Caki2 (cell line): Measurements from ENCODE around the gene MVK. TPM values are rescaled to one million over a fixed set of nuclear protein-coding genes. Genes with fewer than 3 reads are reported as not detected.

ENCODE experiments used
- DNase-seq: peaks from one replicate; pipeline ENCODE4 v3.0.0-alpha.2; 2015; ENCODE audit warnings: low read depth
- in situ Hi-C: cut with HindIII; loops from 2 replicates; pipeline ENCODE4 v1.10.0; 2016; ENCODE audit warnings: low sequenced_read_pairs, low pct_unique_long_range_greater_than_20kb, mixed read lengths
- total RNA-seq: library from RNA; depleted of rRNA; stranded (reverse); fragments of >200 nt; shearing (Covaris generic); gene quantifications from 2 replicates; pipeline ENCODE4 v1.2.3, GENCODE V29; 2014; ENCODE audit warnings: low replicate concordance

MVK gene
- total RNA-seq, 1 experiment from 2014 or later, result 31.5 TPM

DNA sequence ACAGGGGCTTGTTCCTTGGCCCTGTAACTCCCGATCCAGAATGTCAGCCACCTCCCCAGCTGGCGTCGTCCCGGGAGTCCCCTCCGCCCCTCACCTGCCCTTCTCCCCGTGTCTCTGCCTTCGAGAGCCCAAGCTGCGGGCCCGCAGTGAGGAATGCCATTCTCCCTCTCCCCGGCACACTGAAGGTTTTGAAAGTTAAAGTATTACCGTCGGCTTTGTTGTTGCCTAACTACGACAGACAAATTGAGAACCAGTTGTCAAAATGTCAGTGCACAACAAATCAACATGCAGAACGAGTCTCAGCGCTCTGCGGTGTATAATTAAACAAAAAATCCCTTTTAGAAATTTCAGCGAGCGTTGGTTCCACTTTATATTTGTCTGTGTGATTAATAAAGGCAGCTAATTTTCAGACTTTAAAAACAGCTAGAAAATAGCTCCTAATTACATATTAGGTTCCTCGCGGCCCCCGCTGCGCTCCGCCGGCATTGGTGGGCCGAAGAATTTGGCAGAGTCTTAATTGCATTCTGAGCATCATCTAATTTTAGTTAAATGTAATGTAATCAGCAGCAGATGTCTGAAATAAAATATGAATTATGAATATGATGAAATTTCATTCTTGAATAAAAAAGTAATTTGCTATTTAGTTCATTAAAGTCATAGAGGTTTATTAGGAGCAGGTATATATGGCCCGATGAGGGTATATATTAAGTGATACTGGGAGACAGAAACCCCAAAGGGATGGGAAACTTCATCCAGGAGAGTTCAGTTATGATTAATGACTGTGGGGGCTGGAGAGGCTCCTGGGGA is 40.3 kb downstream of the MVK start:
- in situ Hi-C loops, result no loop called here
- no peak for DNase-seq

- in situ Hi-C loops, result no loop called here
- DNase-seq, result no peak
These were observed 42.1 kb downstream of the MVK start for GRCh38 chr12:109615556-109616229.

GRCh38 chr12:109617491-109617890 is 43.9 kb downstream of the MVK start:
- in situ Hi-C loops, result no loop called here
- no peak for DNase-seq

GRCh38 chr12:109618082-109618481 is 44.5 kb downstream of the MVK start:
- DNase-seq, result no peak
- in situ Hi-C loops, result no loop called here

- in situ Hi-C loops, result no loop called here
These were observed 45.5 kb downstream of the MVK start for GRCh38 chr12:109619002-109619604.

DNA sequence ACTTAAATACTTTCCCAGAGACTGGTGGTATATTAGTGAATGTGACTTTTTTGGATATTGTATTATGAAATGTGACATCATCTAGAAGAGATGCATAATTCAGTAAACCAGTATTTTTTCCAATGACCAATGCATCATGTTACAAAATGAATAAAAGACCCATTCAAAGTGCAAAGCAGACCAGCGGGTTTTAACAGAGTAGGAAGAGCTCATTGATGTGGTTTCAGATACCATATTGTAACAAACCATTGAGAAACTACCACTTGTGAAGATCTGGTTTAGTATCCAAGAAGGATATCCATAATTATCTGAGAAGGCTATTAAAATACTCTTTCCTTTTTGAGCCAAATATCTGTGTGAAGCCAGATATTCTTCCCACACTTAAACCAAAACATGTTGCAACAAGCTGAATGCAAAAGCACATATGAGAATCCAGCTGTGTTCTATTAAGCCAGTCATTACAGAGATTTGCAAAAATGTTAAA is 47.7 kb downstream of the MVK start:
- no peak for DNase-seq
- in situ Hi-C loops, result no loop called here

More at GRCh38 chr12:109619002-109619604, 45.5 kb downstream of the MVK start:
- no peak for DNase-seq

GRCh38 chr12:109621901-109622364 is 48.3 kb downstream of the MVK start:
- no peak for DNase-seq
- in situ Hi-C loops, result no loop called here

- no peak for DNase-seq
- in situ Hi-C loops, result no loop called here
These were observed 50.9 kb downstream of the MVK start for GRCh38 chr12:109624467-109624866.

DNA sequence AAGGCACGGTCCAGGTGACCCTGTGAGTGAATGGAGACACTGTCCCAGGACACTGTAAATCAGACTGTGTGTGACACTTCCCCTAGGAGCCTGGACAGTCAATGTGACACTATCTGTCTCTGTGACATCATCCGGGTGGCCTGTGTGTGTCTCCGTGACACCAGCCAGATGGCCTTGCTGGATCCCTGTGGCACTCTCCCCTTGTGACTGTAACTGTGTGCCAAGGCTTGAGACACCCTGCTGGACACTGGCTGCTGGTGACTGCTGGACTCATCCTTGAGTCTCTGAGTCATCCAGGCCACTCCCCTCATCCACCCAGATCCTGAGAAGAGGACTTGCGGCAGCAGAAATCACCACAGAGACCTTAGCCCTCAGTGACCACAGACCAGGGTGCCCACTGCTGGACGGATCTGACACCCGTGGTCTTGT is 51.6 kb downstream of the MVK start:
- peak; percentile 7 for DNase-seq
- in situ Hi-C loops, result no loop called here

GRCh38 chr12:109625749-109626377 is 52.3 kb downstream of the MVK start:
- in situ Hi-C loops, result no loop called here
- no peak for DNase-seq

GRCh38 chr12:109626378-109627115 is 53.0 kb downstream of the MVK start:
- in situ Hi-C loops, result no loop called here
- DNase-seq, result no peak

- in situ Hi-C loops, result no loop called here
These were observed 54.0 kb downstream of the MVK start for GRCh38 chr12:109627633-109628032.

GRCh38 chr12:109630107-109630506 is 56.5 kb downstream of the MVK start:
- DNase-seq, result no peak

More at GRCh38 chr12:109627633-109628032, 54.0 kb downstream of the MVK start:
- DNase-seq, result no peak

DNA sequence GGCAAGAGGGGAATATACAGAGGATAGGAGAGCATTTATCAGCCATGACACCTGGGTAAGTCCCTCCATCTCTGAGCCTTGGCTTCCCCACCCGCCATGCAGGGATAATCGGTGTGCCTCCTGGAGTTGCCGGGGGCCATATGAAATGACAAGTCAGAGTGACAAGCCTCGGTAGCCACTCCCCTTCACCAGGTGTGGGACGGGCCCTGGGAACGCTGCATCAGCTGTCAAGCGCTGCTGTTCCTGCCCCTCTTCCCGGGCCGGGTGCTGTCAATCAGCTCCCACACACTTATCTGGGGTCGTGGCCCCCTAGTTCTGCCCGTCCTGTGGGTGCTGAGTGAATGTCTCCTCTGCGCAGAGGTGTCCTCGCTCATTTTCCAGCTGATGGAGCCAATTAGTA is 57.2 kb downstream of the MVK start:
- DNase-seq, result no peak
- in situ Hi-C loops, result no loop called here

More at GRCh38 chr12:109630107-109630506, 56.5 kb downstream of the MVK start:
- in situ Hi-C loops, result no loop called here

- DNase-seq, result no peak
- in situ Hi-C loops, result no loop called here
These were observed 57.7 kb downstream of the MVK start for GRCh38 chr12:109631302-109631701.

DNA sequence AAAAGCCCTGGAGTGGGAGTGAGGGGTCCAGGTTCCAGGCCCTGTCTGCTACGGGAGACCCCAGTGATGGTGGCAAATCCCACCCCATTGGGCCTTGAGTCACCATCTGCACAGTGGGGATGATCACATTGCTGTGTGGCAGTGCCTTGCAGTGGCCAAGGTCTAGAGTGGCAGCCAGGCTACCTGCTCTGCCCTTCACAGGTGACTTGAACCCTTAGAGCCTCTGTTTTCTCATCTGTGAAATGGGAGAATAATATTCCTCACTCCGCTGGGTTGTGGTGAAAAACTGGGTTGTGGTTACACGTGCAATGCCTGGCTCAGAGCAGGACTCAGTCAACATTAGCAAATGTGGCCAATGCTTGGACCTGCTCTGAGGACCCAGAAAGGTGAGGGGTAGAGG is 58.2 kb downstream of the MVK start:
- in situ Hi-C loops, result no loop called here
- DNase-seq, result no peak

GRCh38 chr12:109632342-109632741 is 58.7 kb downstream of the MVK start:
- in situ Hi-C loops, result no loop called here
- no peak for DNase-seq

DNA sequence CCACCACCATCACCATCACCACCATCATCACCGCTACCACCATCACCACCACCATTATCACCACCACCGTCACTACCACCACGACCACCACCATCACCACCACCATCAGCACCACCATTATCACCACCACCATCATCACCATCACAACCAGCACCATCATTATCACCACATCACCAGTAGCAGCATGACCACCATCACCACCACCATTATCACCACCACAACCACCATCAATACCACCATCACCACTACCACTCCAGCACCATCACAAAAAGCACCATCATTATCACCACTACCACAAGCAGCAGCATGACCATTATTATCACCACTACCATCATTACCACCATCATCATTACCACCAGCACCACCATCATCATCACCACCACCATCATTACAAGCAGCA is 62.1 kb downstream of the MVK start:
- no peak for DNase-seq
- in situ Hi-C loops, result no loop called here
